Transverse colon (tissue), 4 donors: Measurements from ENCODE around the gene TRMT61A. TPM values are rescaled to one million over a fixed set of nuclear protein-coding genes. Genes with fewer than 3 reads are reported as not detected.

Experiments used
- DNase-seq: peaks from one replicate; pipeline ENCODE4 v3.0.0-alpha.2; 2019
- H3K27ac ChIP-seq, 4 donors: fragments of 200-600 bp; sonication (generic); 2 replicates each; pipeline ENCODE4 v1.5.1; 2016 to 2018; ENCODE audit warnings: inconsistent platforms in 4 of 4
- H3K27me3 ChIP-seq: fragments of 200-600 bp; sonication (generic); 2 replicates; pipeline ENCODE4 v1.5.1; 2017; ENCODE audit warnings: inconsistent platforms
- H3K36me3 ChIP-seq, 4 donors: fragments of 200-600 bp; sonication (generic); 2 replicates each; pipeline ENCODE4 v1.5.1; 2017 to 2019; ENCODE audit warnings: inconsistent platforms in 4 of 4
- H3K4me1 ChIP-seq, 4 donors: fragments of 200-600 bp; sonication (generic); 2 replicates each; pipeline ENCODE4 v1.5.1; 2017 to 2020; ENCODE audit warnings: inconsistent platforms in 4 of 4
- H3K4me3 ChIP-seq, 4 donors: fragments of 200-600 bp; sonication (generic); 1 replicate in 1 of 4; 2 replicates in 3 of 4; pipeline versions ENCODE4 v1.5.1 to v1.6.1; 2017 to 2019; ENCODE audit warnings: inconsistent platforms in 4 of 4
- H3K9me3 ChIP-seq, 2 donors: fragments of 200-600 bp; sonication (generic); 2 replicates each; pipeline ENCODE4 v1.5.1; 2017 to 2019; ENCODE audit warnings: inconsistent platforms in 2 of 2
- CTCF ChIP-seq, 5 experiments: fragments of 200-600 bp in 3 of 5; fragments of 450-650 bp in 2 of 5; sonication (generic) in 3 of 5; IDR thresholded peaks; 1 replicate in 2 of 5; 2 replicates in 3 of 5; pipeline ENCODE4 v1.5.1; 2016 to 2017; ENCODE audit warnings: antibody characterized with exemption in 5 of 5, inconsistent platforms in 3 of 5, mild to moderate bottlenecking in 2 of 5, moderate library complexity in 1 of 5
- EP300 ChIP-seq: sonication (generic); formaldehyde crosslinking; IDR thresholded peaks from one replicate; pipeline ENCODE4 v1.6.1; 2017; ENCODE audit warnings: antibody characterized with exemption, low read depth
- POLR2A ChIP-seq: fragments of 450-650 bp; IDR thresholded peaks from one replicate; pipeline ENCODE4 v1.6.1; 2016; ENCODE audit warnings: antibody characterized with exemption, mild to moderate bottlenecking, moderate library complexity
- POLR2AphosphoS5 ChIP-seq, 3 donors: sonication (generic); formaldehyde crosslinking; IDR thresholded peaks; one replicate each; pipeline ENCODE4 v1.6.1; 2016; ENCODE audit warnings: antibody characterized with exemption in 3 of 3
- WGBS, 2 donors: methylation state at CpG; one replicate each; pipeline ENCODE4 v1.1.5; 2018; ENCODE audit warnings: low coverage in 1 of 2; 5-methylcytosine and 5-hydroxymethylcytosine counted together
- in situ Hi-C, 4 donors: fragments of 200-750 bp; cut with MboI; loops; one replicate each; pipeline versions ENCODE4 v1.15.0 to v1.15.1; 2017; ENCODE audit warnings: low sequenced_read_pairs in 3 of 4, low pct_ligation_motif_present in 1 of 4, low pct_unique_long_range_greater_than_20kb in 1 of 4
- intact Hi-C: fragments of 100-400 bp; cut with DNase I; formaldehyde crosslinking; loops from one replicate; pipeline ENCODE4 v1.15.1; 2023; ENCODE audit warnings: low total_unique reads
- total RNA-seq, 4 donors: library from RNA; depleted of rRNA; stranded (reverse); fragments of >200 nt; gene quantifications; one replicate each; pipeline ENCODE4 v1.1.0, GENCODE V29; 2016

Gene TRMT61A
- total RNA-seq, 4 donors from 2014 or later: 12.2 to 38.2 (median 14.1) TPM

DNA sequence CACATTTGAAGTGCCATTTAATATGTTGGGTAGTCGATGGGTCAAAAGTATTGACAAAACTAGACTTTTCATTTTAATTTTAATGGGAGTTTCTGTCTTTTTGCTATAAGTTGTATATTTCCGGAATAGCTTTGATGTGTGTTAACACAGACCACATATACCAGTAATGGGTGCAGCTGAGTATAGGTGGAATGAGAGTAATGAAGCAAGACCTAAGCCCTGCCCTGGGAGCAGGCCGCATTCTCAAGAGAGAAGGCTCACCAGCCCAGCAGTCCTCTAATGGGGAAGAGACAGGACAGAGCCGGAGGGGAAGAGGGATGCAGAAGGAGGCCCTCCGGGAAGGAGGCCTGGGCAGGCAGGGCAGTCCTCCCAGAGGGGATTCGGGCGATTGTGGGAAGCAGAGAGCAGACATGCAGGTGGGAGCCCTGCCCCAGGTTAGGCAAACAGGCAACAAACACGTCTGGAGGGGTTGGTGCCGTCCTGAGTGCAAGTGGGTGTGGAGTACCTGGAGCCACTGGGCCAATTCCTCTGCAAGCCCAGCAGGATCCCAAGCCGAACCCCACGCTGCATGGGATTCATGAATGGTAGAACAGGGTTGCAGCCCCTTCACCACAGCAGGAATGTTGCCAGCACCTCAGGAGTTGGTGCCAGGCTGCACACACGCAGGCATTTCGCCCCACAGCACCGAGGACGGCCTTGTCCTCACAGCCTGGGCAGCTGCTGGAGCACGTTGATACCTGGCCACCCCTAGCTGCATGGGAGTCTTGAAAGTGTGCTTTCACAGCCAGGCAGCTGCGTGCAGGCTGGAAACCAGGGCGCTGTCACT lies 14.2 kb upstream of the TRMT61A start:
- no peak for DNase-seq
- H3K9me3 ChIP-seq: no peaks in the 10 kb centered on the region
- no peak overlapping the region for H3K4me3 ChIP-seq
- intact Hi-C loops: no loop called here
- peaks cover 28 to 40% (median 35%) of the 10 kb centered on the region in 4 donors for H3K4me1 ChIP-seq
- H3K27ac ChIP-seq: peak overlapping the region in 1 of 4 donors; percentile 76
- in situ Hi-C loops: no loop called here
- TF ChIP-seq POLR2A: no peak
- TF ChIP-seq EP300: no peak
- TF ChIP-seq CTCF (IDR thresholded peaks at IDR 0.05): no peak
- no peak for TF ChIP-seq POLR2AphosphoS5 (IDR thresholded peaks at IDR 0.05)
- H3K36me3 ChIP-seq: peaks cover 0 to 2% (median 0%) of the 10 kb centered on the region in 4 donors
- no peaks in the 10 kb centered on the region for H3K27me3 ChIP-seq
- WGBS, 2 donors: 82 to 86% methylated on average over 9 to 18 of the region's 18 CpGs

DNA sequence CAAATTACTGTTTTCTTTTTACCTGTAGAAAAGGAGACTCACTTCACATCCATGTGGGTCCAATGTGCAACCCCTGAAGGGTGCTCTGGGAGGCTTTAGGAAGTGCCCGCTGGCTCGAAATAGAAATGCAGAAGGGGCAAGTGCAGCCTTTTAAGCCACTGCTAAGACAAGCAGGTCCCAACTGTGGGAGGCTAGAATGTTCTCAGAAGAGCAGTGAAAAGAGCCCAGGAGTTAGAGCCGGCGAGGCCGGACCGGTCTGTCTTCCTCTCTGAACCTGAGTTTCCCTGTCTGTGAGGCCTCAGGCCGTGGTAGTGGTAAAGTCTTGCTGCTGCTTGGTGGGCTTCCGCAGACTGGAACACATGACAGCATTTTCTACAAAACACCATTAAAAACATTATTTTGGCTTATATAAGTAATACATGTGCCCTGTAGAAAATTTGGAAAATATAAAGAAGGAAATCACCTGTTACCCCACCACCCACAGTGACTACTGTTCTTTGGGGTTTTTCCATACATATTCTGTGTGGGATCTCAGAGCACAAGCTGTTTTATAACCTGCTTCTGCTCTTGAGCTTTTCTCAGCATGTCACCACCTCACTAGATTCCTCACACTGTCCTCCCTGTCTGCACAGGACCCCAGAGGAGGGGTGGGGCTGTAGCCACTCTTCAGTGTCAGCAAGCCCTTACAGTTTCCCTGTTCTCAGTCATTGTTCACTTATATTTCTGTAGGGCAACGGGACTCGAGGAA lies 12.4 kb upstream of the TRMT61A start:
- WGBS, 2 donors: 72% methylated on average over 10 of the region's 10 CpGs; no CpG with 5 or more reads in 1 of the 2 donors
- Histone ChIP-seq H3K9me3 (no peaks in the 10 kb centered on the region), H3K36me3 (peaks cover 0 to 4% (median 0%) of the 10 kb centered on the region in 4 donors), H3K4me1 (peaks cover 36 to 58% (median 45%) of the 10 kb centered on the region in 4 donors), H3K27me3 (no peaks in the 10 kb centered on the region), H3K4me3 (no peak overlapping the region), H3K27ac (no peak overlapping the region)
- intact Hi-C loops: no loop called here
- TF ChIP-seq CTCF (IDR thresholded peaks at IDR 0.05) (no peak), POLR2A (no peak), POLR2AphosphoS5 (IDR thresholded peaks at IDR 0.05) (no peak), EP300 (no peak)
- in situ Hi-C loops: no loop called here
- no peak for DNase-seq

GRCh38 chr14:103517174-103517566 lies 11.8 kb upstream of the TRMT61A start:
- peak overlapping the region in 2 of 4 donors; percentile 89 to 93 for H3K27ac ChIP-seq
- in situ Hi-C loops (no loop called here), intact Hi-C loops (no loop called here)
- 87% methylated on average over 10 of the region's 10 CpGs; no CpG with 5 or more reads in 1 of the 2 donors for WGBS, 2 donors
- TF ChIP-seq POLR2A: no peak
- peak in 1 of 3 donors; percentile 4 for TF ChIP-seq POLR2AphosphoS5 (IDR thresholded peaks at IDR 0.05)
- H3K4me3 ChIP-seq: no peak overlapping the region
- H3K27me3 ChIP-seq: peaks cover 5% of the 10 kb centered on the region
- no peaks in the 10 kb centered on the region for H3K9me3 ChIP-seq
- H3K36me3 ChIP-seq: peaks cover 0 to 4% (median 0%) of the 10 kb centered on the region in 4 donors
- DNase-seq: no peak
- H3K4me1 ChIP-seq: peaks cover 36 to 60% (median 45%) of the 10 kb centered on the region in 4 donors

GRCh38 chr14:103517721-103518421 lies 11.1 kb upstream of the TRMT61A start:
- H3K9me3 ChIP-seq: no peaks in the 10 kb centered on the region
- WGBS, 2 donors: 45 to 67% methylated on average over 3 to 20 of the region's 20 CpGs
- TF ChIP-seq POLR2A: peak; percentile 15
- TF ChIP-seq POLR2AphosphoS5 (IDR thresholded peaks at IDR 0.05): no peak
- H3K27me3 ChIP-seq: peaks cover 7% of the 10 kb centered on the region
- intact Hi-C loops (loop anchor here (2.0 kb wide), 1 partner anchor 29 kb away; no protein-coding TSS in a partner anchor), in situ Hi-C loops (no loop called here)
- H3K36me3 ChIP-seq: peaks cover 0 to 4% (median 0%) of the 10 kb centered on the region in 4 donors
- H3K4me1 ChIP-seq: peaks cover 31 to 55% (median 39%) of the 10 kb centered on the region in 4 donors
- no peak overlapping the region for H3K4me3 ChIP-seq
- H3K27ac ChIP-seq: peak overlapping the region; percentile 89 to 95 (median 92)
- peak; percentile 64 for DNase-seq
